HepG2 (cell line): Measurements from ENCODE around the gene COX8C. TPM values are rescaled to one million over a fixed set of nuclear protein-coding genes. Genes with fewer than 3 reads are reported as not detected.
"Not testable (repeated sequence)": the region's sequence is repeated elsewhere in the genome, so short reads cannot be mapped to it uniquely, and the experiment has no call there.

Experiments used
- ATAC-seq: fragments of 200-7000 bp; cut with Tn5 transposase; 3 replicates; pipeline ENCODE4 v1.9.1; 2020; ENCODE audit warnings: mild to moderate bottlenecking, moderate library complexity
- BruUV-seq: library from RNA; stranded (reverse); fragments of 400-500 nt; replicated peaks from 2 replicates; lab custom pipeline; 2021; lab: Mats Ljungman, UMichigan
- CTCF ChIA-PET: fragments of 300-600 bp; formaldehyde crosslinking; extraction: SDS; loops from one replicate; lab custom pipeline; 2021; ENCODE audit warnings: low total read pairs, inconsistent platforms, low intra/inter-chr PET ratio; lab: Yijun Ruan, JAX
- POLR2A ChIA-PET: fragments of 350-600 bp; sonication (Branson Sonifier 250); formaldehyde crosslinking; loops from one replicate; lab custom pipeline; 2020; ENCODE audit warnings: antibody characterized with exemption, inconsistent platforms; lab: Yijun Ruan, JAX
- DNase-seq: peaks from one replicate; pipeline ENCODE4 v3.0.0-alpha.2; 2015; ENCODE audit warnings: low spot score
- FAIRE-seq: peaks from 3 replicates; lab custom pipeline; 2011; peaks lifted over from hg19 to GRCh38; lab: Jason Lieb, UNC
- H2AFZ ChIP-seq: one replicate; pipeline ENCODE4 v1.6.1; 2011; ENCODE audit warnings: low read length, inconsistent platforms
- H3K27ac ChIP-seq: fragments of 300-600 bp; 3 replicates; pipeline ENCODE4 v1.8.0; 2011; ENCODE audit warnings: mixed run types, mild to moderate bottlenecking, mixed read lengths, low read length, inconsistent platforms; ENCODE audit not compliant: insufficient read depth; ENCODE audit errors: extremely low read length
- H3K27me3 ChIP-seq, 2 experiments: fragments of 200-600 bp in 1 of 2; 2 replicates in 1 of 2; 3 replicates in 1 of 2; pipeline versions ENCODE4 v1.6.0 to v1.8.0; 2011; ENCODE audit warnings: low read length in 2 of 2, mild to moderate bottlenecking in 2 of 2, moderate library complexity in 2 of 2, inconsistent platforms in 1 of 2; ENCODE audit not compliant: insufficient read depth in 2 of 2, control insufficient read depth in 1 of 2
- H3K36me3 ChIP-seq, 2 experiments: fragments of 200-600 bp in 1 of 2; replicated peaks in 1 of 2; 2 replicates in 1 of 2; 3 replicates in 1 of 2; pipeline versions ENCODE4 v1.5.1 to v1.8.0; 2011; ENCODE audit warnings: low read length in 2 of 2, inconsistent platforms in 1 of 2; ENCODE audit not compliant: insufficient read depth in 2 of 2, control insufficient read depth in 1 of 2
- H3K4me1 ChIP-seq: 2 replicates; pipeline ENCODE4 v1.5.1; 2012; ENCODE audit warnings: low read length, inconsistent platforms; ENCODE audit not compliant: insufficient read depth
- H3K4me2 ChIP-seq: 2 replicates; pipeline ENCODE4 v1.6.0; 2011; ENCODE audit warnings: low read depth, low read length, inconsistent platforms
- H3K4me3 ChIP-seq, 3 experiments: fragments of 200-600 bp in 1 of 3; sonication (generic), shearing (Covaris generic) in 1 of 3; replicated peaks in 1 of 3; 2 replicates each; pipeline ENCODE4 v1.5.1; 2011 to 2016; ENCODE audit warnings: low read length in 3 of 3, inconsistent platforms in 2 of 3, low read depth in 2 of 3, mild to moderate bottlenecking in 2 of 3, control low read depth in 1 of 3, mixed read lengths in 1 of 3; ENCODE audit not compliant: insufficient read depth in 1 of 3
- H3K79me2 ChIP-seq: one replicate; pipeline ENCODE4 v1.6.1; 2011; ENCODE audit warnings: low read length, inconsistent platforms; ENCODE audit not compliant: insufficient read depth
- H3K9ac ChIP-seq: 2 replicates; pipeline ENCODE4 v1.6.0; 2011; ENCODE audit warnings: mild to moderate bottlenecking, low read depth, low read length, inconsistent platforms; ENCODE audit not compliant: insufficient read depth
- H3K9me3 ChIP-seq: 2 replicates; pipeline ENCODE4 v1.5.1; 2012; ENCODE audit warnings: mild to moderate bottlenecking, low read length
- H4K20me1 ChIP-seq: 2 replicates; pipeline ENCODE4 v1.6.0; 2011; ENCODE audit warnings: inconsistent platforms, mild to moderate bottlenecking, low read length, moderate library complexity; ENCODE audit not compliant: insufficient read depth
- GFI1 ChIP-seq: sonication (generic); formaldehyde crosslinking; IDR thresholded peaks from 2 replicates; pipeline ENCODE4 v1.5.0; 2020; ENCODE audit warnings: missing genetic modification reagents, mild to moderate bottlenecking, borderline replicate concordance
- MBD4 ChIP-seq: IDR thresholded peaks from 2 replicates; pipeline ENCODE4 v1.6.1; 2012; ENCODE audit warnings: low read length, inconsistent platforms, borderline replicate concordance
- MTA1 ChIP-seq: sonication (generic); formaldehyde crosslinking; IDR thresholded peaks from 2 replicates; pipeline ENCODE4 v1.4.0; 2020; ENCODE audit warnings: missing genetic modification reagents, mild to moderate bottlenecking, borderline replicate concordance
- MYC ChIP-seq: sonication (generic); formaldehyde crosslinking; IDR thresholded peaks from 2 replicates; pipeline ENCODE4 v1.9.0; 2021; ENCODE audit warnings: missing genetic modification reagents, borderline replicate concordance
- ZNF510 ChIP-seq: sonication (generic); formaldehyde crosslinking; IDR thresholded peaks from 2 replicates; pipeline ENCODE4 v1.4.0; 2020; ENCODE audit warnings: low read depth, mild to moderate bottlenecking, missing genetic modification reagents
- ZNF83 ChIP-seq: sonication (generic); formaldehyde crosslinking; IDR thresholded peaks from 2 replicates; pipeline ENCODE4 v1.4.0; 2020; ENCODE audit warnings: missing genetic modification reagents, mild to moderate bottlenecking, borderline replicate concordance
- WGBS: methylation state at CpG from one replicate; pipeline ENCODE4 v1.1.6; 2017; ENCODE audit warnings: low lambda C conversion rate; 5-methylcytosine and 5-hydroxymethylcytosine counted together
- in situ Hi-C: cut with HindIII; loops from 2 replicates; pipeline ENCODE4 v1.10.0; 2017; ENCODE audit warnings: low pct_unique_long_range_greater_than_20kb; ENCODE audit not compliant: extremely low pct_ligation_motif_present
- intact Hi-C: fragments of 100-400 bp; cut with micrococcal nuclease; formaldehyde crosslinking; loops from one replicate; pipeline ENCODE4 v1.10.0; 2022; ENCODE audit not compliant: unreplicated experiment
- polyA plus RNA-seq, 8 experiments: library from polyadenylated mRNA; depleted of rRNA in 3 of 8; stranded (reverse) in 7 of 8; unstranded in 1 of 8; fragments of >200 nt; fragmentation: Illumina TruSeq in 4 of 8; extraction: Trizol in 4 of 8; gene quantifications; 2 replicates each; pipeline versions ENCODE4 v1.2.1 to v1.2.3, GENCODE V29; 2011 to 2016; ENCODE audit warnings: low read depth in 4 of 8, missing spikeins in 1 of 8, mixed read lengths in 1 of 8; ENCODE audit not compliant: insufficient read depth in 1 of 8
- total RNA-seq, 5 experiments: library from RNA; depleted of rRNA; stranded (reverse); fragments of >200 nt; fragmentation: Illumina TruSeq; extraction: Trizol; gene quantifications; 2 replicates each; pipeline ENCODE4 v1.2.3, GENCODE V29; 2016; ENCODE audit warnings: low read depth in 1 of 5
- TF ChIP-seq, protein P1 (sequence below): sonication (generic); formaldehyde crosslinking; IDR thresholded peaks from 2 replicates; pipeline ENCODE4 v1.8.0; 2022; ENCODE audit warnings: mild to moderate bottlenecking, missing genetic modification reagents, moderate library complexity
- TF ChIP-seq, protein P2 (sequence below): sonication (generic); formaldehyde crosslinking; IDR thresholded peaks from 2 replicates; pipeline ENCODE4 v1.8.1; 2022; ENCODE audit warnings: low read depth, mild to moderate bottlenecking, missing genetic modification reagents

COX8C gene
- total and polyA plus RNA-seq, 2 of the 13 experiments (the other 11 are each of a cell fraction or from before 2014, with no cell fraction given): not detected

DNA sequence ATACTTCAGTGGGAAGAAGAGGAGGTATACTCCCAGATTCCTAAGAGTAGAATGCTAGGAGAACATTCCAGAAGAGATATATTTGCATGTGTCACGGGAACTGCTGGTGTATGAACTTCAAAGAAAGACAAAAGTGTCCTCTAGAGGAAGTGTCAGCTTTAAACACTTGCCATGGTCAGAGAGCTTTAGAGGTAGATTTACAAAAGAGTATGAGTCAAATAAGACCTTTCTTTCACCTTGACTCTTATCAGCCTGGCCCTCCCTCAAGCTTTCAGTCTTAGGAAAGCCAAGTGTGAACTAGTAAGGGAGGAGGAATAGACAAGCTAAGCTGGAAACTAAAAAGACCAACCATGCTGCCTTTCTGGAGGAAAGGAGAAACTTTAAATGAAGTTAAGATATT lies 34.7 kb downstream of the COX8C start:
- no peak overlapping the region for H3K9ac ChIP-seq
- no peak overlapping the region for H2AFZ ChIP-seq
- ChIA-PET CTCF (no interaction called here), POLR2A (no interaction called here)
- no peaks in the 10 kb centered on the region for H3K79me2 ChIP-seq
- no peaks in the 10 kb centered on the region for H3K4me1 ChIP-seq
- FAIRE-seq: no peak
- no peaks in the 10 kb centered on the region for H3K9me3 ChIP-seq
- H3K4me2 ChIP-seq: no peak overlapping the region
- no peaks in the 10 kb centered on the region for H3K36me3 ChIP-seq
- no peaks in the 10 kb centered on the region for H3K27me3 ChIP-seq
- no peak overlapping the region for H3K27ac ChIP-seq
- 0% methylated on average over 1 of the region's 1 CpG for WGBS
- no peak for ATAC-seq
- intact Hi-C loops: no loop called here
- no TSS peak for BruUV-seq
- H4K20me1 ChIP-seq: no peaks in the 10 kb centered on the region
- no peak overlapping the region for H3K4me3 ChIP-seq
- TF ChIP-seq GFI1 (CRISPR knock-in tag): no peak
- TF ChIP-seq, protein P1, sequence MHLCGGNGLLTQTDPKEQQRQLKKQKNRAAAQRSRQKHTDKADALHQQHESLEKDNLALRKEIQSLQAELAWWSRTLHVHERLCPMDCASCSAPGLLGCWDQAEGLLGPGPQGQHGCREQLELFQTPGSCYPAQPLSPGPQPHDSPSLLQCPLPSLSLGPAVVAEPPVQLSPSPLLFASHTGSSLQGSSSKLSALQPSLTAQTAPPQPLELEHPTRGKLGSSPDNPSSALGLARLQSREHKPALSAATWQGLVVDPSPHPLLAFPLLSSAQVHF (CRISPR knock-in tag): no peak
- no peak for TF ChIP-seq MBD4
- TF ChIP-seq MTA1 (CRISPR knock-in tag): no peak
- no peak for TF ChIP-seq ZNF510 (CRISPR knock-in tag)
- no peak for TF ChIP-seq MYC (CRISPR knock-in tag)
- TF ChIP-seq, protein P2, sequence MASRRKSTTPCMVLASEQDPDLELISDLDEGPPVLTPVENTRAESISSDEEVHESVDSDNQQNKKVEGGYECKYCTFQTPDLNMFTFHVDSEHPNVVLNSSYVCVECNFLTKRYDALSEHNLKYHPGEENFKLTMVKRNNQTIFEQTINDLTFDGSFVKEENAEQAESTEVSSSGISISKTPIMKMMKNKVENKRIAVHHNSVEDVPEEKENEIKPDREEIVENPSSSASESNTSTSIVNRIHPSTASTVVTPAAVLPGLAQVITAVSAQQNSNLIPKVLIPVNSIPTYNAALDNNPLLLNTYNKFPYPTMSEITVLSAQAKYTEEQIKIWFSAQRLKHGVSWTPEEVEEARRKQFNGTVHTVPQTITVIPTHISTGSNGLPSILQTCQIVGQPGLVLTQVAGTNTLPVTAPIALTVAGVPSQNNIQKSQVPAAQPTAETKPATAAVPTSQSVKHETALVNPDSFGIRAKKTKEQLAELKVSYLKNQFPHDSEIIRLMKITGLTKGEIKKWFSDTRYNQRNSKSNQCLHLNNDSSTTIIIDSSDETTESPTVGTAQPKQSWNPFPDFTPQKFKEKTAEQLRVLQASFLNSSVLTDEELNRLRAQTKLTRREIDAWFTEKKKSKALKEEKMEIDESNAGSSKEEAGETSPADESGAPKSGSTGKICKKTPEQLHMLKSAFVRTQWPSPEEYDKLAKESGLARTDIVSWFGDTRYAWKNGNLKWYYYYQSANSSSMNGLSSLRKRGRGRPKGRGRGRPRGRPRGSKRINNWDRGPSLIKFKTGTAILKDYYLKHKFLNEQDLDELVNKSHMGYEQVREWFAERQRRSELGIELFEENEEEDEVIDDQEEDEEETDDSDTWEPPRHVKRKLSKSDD (CRISPR knock-in tag): no peak
- TF ChIP-seq ZNF83: no peak
- TF ChIP-seq, all 625 proteins: peak for 0
- in situ Hi-C loops: no loop called here
- no peak for DNase-seq

DNA sequence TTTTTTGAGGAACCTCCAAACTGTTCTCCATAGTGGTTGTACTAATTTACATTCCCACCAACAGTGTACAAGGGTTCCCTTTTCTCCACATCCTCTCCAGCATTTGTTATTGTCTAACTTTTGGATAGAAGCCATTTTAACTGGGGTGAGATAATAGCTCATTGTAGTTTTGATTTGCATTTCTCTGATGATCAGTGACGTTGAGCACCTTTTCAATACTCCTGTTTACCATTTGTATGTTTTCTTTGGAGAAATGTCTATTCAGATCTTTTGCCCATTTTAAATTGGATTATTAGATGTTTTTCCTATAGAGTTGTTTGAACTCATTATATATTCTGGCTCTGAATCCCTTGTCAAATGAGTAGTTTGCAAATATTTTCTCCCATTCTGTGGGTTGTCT lies 37.3 kb downstream of the COX8C start:
- BruUV-seq, H3K27me3 ChIP-seq, H3K9me3 ChIP-seq, DNase-seq, CTCF ChIA-PET, H3K4me2 ChIP-seq, H2AFZ ChIP-seq, H3K36me3 ChIP-seq, H3K27ac ChIP-seq, H3K79me2 ChIP-seq, H3K4me1 ChIP-seq, H4K20me1 ChIP-seq, POLR2A ChIA-PET, intact Hi-C loops, in situ Hi-C loops, H3K9ac ChIP-seq, ATAC-seq, FAIRE-seq, H3K4me3 ChIP-seq: not testable (repeated sequence)
- 0% methylated on average over 1 of the region's 1 CpG for WGBS
